GM23338 (cell line): ENCODE data around the gene DENND2C.

Experiments
- CREB1 ChIP-seq: fragments of 250-450 bp; sonication (Bioruptor Pico); IDR thresholded peaks from 2 replicates; pipeline ENCODE4 v1.5.0; 2020; ENCODE audit warnings: low read depth, mild to moderate bottlenecking, moderate library complexity
- EZH2 ChIP-seq: fragments of 200-600 bp; sonication (generic); IDR thresholded peaks from one replicate; pipeline ENCODE4 v1.8.0; 2017; ENCODE audit warnings: antibody characterized with exemption, mild to moderate bottlenecking, low read depth; ENCODE audit not compliant: unreplicated experiment
- POLR2AphosphoS5 ChIP-seq: IDR thresholded peaks from 2 replicates; pipeline ENCODE4 v1.6.1; 2016; ENCODE audit warnings: antibody characterized with exemption, low read depth
- REST ChIP-seq: IDR thresholded peaks from one replicate; pipeline ENCODE4 v1.6.1; 2018; ENCODE audit warnings: antibody characterized with exemption; ENCODE audit not compliant: unreplicated experiment
- TF ChIP-seq, protein P1 (sequence below), 2 experiments: fragments of 200-600 bp in 1 of 2; sonication (generic) in 1 of 2; conservative IDR thresholded peaks; 2 replicates each; pipeline versions ENCODE4 v1.5.1 to v1.6.1; 2016 to 2017; ENCODE audit warnings: antibody characterized with exemption in 2 of 2, low read depth in 2 of 2, mild to moderate bottlenecking in 2 of 2, moderate library complexity in 1 of 2
- TF ChIP-seq, protein P2 (sequence below): fragments of 250-450 bp; sonication (Bioruptor Pico); IDR thresholded peaks from 2 replicates; pipeline ENCODE4 v1.5.0; 2020; ENCODE audit warnings: mild to moderate bottlenecking, moderate library complexity

- TF ChIP-seq, protein P1, sequence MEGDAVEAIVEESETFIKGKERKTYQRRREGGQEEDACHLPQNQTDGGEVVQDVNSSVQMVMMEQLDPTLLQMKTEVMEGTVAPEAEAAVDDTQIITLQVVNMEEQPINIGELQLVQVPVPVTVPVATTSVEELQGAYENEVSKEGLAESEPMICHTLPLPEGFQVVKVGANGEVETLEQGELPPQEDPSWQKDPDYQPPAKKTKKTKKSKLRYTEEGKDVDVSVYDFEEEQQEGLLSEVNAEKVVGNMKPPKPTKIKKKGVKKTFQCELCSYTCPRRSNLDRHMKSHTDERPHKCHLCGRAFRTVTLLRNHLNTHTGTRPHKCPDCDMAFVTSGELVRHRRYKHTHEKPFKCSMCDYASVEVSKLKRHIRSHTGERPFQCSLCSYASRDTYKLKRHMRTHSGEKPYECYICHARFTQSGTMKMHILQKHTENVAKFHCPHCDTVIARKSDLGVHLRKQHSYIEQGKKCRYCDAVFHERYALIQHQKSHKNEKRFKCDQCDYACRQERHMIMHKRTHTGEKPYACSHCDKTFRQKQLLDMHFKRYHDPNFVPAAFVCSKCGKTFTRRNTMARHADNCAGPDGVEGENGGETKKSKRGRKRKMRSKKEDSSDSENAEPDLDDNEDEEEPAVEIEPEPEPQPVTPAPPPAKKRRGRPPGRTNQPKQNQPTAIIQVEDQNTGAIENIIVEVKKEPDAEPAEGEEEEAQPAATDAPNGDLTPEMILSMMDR (conservative IDR thresholded peaks at IDR 0.05; ENCODE audit: low read depth in 2 of 2), result no peak
- TF ChIP-seq EZH2 (no peak), REST (no peak), CREB1 (CRISPR knock-in tag) (no peak), POLR2AphosphoS5 (no peak)
- TF ChIP-seq, protein P2, sequence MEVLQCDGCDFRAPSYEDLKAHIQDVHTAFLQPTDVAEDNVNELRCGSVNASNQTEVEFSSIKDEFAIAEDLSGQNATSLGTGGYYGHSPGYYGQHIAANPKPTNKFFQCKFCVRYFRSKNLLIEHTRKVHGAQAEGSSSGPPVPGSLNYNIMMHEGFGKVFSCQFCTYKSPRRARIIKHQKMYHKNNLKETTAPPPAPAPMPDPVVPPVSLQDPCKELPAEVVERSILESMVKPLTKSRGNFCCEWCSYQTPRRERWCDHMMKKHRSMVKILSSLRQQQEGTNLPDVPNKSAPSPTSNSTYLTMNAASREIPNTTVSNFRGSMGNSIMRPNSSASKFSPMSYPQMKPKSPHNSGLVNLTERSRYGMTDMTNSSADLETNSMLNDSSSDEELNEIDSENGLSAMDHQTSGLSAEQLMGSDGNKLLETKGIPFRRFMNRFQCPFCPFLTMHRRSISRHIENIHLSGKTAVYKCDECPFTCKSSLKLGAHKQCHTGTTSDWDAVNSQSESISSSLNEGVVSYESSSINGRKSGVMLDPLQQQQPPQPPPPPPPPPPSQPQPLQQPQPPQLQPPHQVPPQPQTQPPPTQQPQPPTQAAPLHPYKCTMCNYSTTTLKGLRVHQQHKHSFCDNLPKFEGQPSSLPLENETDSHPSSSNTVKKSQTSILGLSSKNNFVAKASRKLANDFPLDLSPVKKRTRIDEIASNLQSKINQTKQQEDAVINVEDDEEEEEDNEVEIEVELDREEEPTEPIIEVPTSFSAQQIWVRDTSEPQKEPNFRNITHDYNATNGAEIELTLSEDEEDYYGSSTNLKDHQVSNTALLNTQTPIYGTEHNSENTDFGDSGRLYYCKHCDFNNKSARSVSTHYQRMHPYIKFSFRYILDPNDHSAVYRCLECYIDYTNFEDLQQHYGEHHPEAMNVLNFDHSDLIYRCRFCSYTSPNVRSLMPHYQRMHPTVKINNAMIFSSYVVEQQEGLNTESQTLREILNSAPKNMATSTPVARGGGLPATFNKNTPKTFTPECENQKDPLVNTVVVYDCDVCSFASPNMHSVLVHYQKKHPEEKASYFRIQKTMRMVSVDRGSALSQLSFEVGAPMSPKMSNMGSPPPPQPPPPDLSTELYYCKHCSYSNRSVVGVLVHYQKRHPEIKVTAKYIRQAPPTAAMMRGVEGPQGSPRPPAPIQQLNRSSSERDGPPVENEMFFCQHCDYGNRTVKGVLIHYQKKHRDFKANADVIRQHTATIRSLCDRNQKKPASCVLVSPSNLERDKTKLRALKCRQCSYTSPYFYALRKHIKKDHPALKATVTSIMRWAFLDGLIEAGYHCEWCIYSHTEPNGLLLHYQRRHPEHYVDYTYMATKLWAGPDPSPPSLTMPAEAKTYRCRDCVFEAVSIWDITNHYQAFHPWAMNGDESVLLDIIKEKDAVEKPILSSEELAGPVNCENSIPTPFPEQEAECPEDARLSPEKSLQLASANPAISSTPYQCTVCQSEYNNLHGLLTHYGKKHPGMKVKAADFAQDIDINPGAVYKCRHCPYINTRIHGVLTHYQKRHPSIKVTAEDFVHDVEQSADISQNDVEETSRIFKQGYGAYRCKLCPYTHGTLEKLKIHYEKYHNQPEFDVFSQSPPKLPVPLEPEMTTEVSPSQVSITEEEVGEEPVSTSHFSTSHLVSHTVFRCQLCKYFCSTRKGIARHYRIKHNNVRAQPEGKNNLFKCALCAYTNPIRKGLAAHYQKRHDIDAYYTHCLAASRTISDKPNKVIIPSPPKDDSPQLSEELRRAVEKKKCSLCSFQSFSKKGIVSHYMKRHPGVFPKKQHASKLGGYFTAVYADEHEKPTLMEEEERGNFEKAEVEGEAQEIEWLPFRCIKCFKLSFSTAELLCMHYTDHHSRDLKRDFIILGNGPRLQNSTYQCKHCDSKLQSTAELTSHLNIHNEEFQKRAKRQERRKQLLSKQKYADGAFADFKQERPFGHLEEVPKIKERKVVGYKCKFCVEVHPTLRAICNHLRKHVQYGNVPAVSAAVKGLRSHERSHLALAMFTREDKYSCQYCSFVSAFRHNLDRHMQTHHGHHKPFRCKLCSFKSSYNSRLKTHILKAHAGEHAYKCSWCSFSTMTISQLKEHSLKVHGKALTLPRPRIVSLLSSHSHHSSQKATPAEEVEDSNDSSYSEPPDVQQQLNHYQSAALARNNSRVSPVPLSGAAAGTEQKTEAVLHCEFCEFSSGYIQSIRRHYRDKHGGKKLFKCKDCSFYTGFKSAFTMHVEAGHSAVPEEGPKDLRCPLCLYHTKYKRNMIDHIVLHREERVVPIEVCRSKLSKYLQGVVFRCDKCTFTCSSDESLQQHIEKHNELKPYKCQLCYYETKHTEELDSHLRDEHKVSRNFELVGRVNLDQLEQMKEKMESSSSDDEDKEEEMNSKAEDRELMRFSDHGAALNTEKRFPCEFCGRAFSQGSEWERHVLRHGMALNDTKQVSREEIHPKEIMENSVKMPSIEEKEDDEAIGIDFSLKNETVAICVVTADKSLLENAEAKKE (CRISPR knock-in tag), result no peak
Observed at GRCh38 chr1:114535401-114535800, 134.4 kb downstream of the DENND2C start.
